Endothelial cell of umbilical vein (primary cell): Measurements from ENCODE around the gene SERPINB2. TPM values are rescaled to one million over a fixed set of nuclear protein-coding genes. Genes with fewer than 3 reads are reported as not detected.
A peak's percentile ranks its signal among the peaks of the same experiment; 100 is the strongest.

ENCODE experiments used
- Bru-seq: library from RNA; stranded (reverse); fragments of 400-500 nt; gene quantifications from one replicate; lab custom pipeline; 2021; lab: Mats Ljungman, UMichigan
- BruChase-seq, 2 experiments: library from RNA; stranded (reverse); fragments of 400-500 nt; gene quantifications; one replicate each; lab custom pipeline; 2021; lab: Mats Ljungman, UMichigan
- BruUV-seq: library from RNA; stranded (reverse); fragments of 400-500 nt; replicated peaks from 2 replicates; lab custom pipeline; 2021; lab: Mats Ljungman, UMichigan
- CTCF ChIA-PET: fragments of 300-600, 350-600 bp; sonication (Branson Sonifier 250); formaldehyde crosslinking; loops from one replicate; lab custom pipeline; 2021; ENCODE audit warnings: antibody characterized with exemption, inconsistent platforms; lab: Charles Lee
- POLR2A ChIA-PET: fragments of 300-600, 350-600 bp; sonication (Branson Sonifier 250); formaldehyde crosslinking; loops from one replicate; lab custom pipeline; 2021; ENCODE audit warnings: antibody characterized with exemption, inconsistent platforms; lab: Charles Lee
- DNase-seq: peaks from one replicate; pipeline ENCODE4 v3.0.0-alpha.2; 2011; ENCODE audit warnings: low read depth, low spot score
- FAIRE-seq: peaks from 2 replicates; lab custom pipeline; 2011; peaks lifted over from hg19 to GRCh38; lab: Jason Lieb, UNC
- H2AFZ ChIP-seq: 2 replicates; pipeline ENCODE4 v1.6.0; 2012; ENCODE audit warnings: low read depth, low read length, control low read depth, inconsistent platforms
- H3K27ac ChIP-seq: 2 replicates; pipeline ENCODE4 v1.5.1; 2011; ENCODE audit warnings: low read depth, mild to moderate bottlenecking, control low read depth, low read length, moderate library complexity; ENCODE audit not compliant: insufficient read depth
- H3K27me3 ChIP-seq, 2 experiments: 2 replicates each; pipeline versions ENCODE4 v1.6.0 to v1.6.1; 2011; ENCODE audit warnings: low read length in 2 of 2, mixed read lengths in 1 of 2; ENCODE audit not compliant: control insufficient read depth in 2 of 2, insufficient read depth in 2 of 2
- H3K36me3 ChIP-seq, 2 experiments: 2 replicates in 1 of 2; 3 replicates in 1 of 2; pipeline ENCODE4 v1.5.1; 2011; ENCODE audit warnings: low read length in 2 of 2, mild to moderate bottlenecking in 1 of 2, moderate library complexity in 1 of 2; ENCODE audit not compliant: control insufficient read depth in 2 of 2, insufficient read depth in 2 of 2; ENCODE audit errors: extremely low read depth in 1 of 2
- H3K4me1 ChIP-seq: 3 replicates; pipeline ENCODE4 v1.5.1; 2011; ENCODE audit warnings: mild to moderate bottlenecking, low read length; ENCODE audit not compliant: control insufficient read depth, insufficient read depth; ENCODE audit errors: extremely low read depth
- H3K4me2 ChIP-seq: 2 replicates; pipeline ENCODE4 v1.6.1; 2011; ENCODE audit warnings: low read length, control low read depth, mixed read lengths; ENCODE audit not compliant: insufficient read depth
- H3K4me3 ChIP-seq, 3 experiments: fragments of 200-600 bp in 1 of 3; sonication (generic), shearing (Covaris generic) in 1 of 3; replicated peaks in 1 of 3; 2 replicates each; pipeline ENCODE4 v1.5.1; 2011 to 2016; ENCODE audit warnings: control low read depth in 3 of 3, low read length in 3 of 3, mild to moderate bottlenecking in 2 of 3, inconsistent platforms in 1 of 3, low read depth in 1 of 3, moderate library complexity in 1 of 3; ENCODE audit not compliant: insufficient read depth in 1 of 3
- H3K79me2 ChIP-seq: 2 replicates; pipeline ENCODE4 v1.6.0; 2012; ENCODE audit warnings: low read length, inconsistent platforms; ENCODE audit not compliant: control insufficient read depth, insufficient read depth
- H3K9ac ChIP-seq: replicated peaks from 2 replicates; pipeline ENCODE3; 2011; ENCODE audit warnings: low read length, control low read depth; ENCODE audit not compliant: insufficient read depth; ENCODE audit errors: extremely low read depth
- H3K9me1 ChIP-seq: replicated peaks from 3 replicates; pipeline ENCODE4 v1.6.0; 2011; ENCODE audit warnings: mild to moderate bottlenecking, low read length; ENCODE audit not compliant: control insufficient read depth, insufficient read depth; ENCODE audit errors: extremely low read depth
- H3K9me3 ChIP-seq: replicated peaks from 2 replicates; pipeline ENCODE4 v1.5.1; 2012; ENCODE audit warnings: low read length, inconsistent platforms; ENCODE audit not compliant: control insufficient read depth, insufficient read depth
- H4K20me1 ChIP-seq: replicated peaks from 2 replicates; pipeline ENCODE3; 2011; ENCODE audit warnings: mild to moderate bottlenecking, low read length; ENCODE audit not compliant: control insufficient read depth, insufficient read depth; ENCODE audit errors: extremely low read depth
- EZH2 ChIP-seq: IDR thresholded peaks from 2 replicates; pipeline ENCODE4 v1.6.1; 2012; ENCODE audit warnings: borderline replicate concordance, low read depth, mild to moderate bottlenecking, moderate library complexity, low read length, inconsistent platforms; ENCODE audit not compliant: severe bottlenecking
- FOS ChIP-seq: IDR thresholded peaks from 2 replicates; pipeline ENCODE4 v1.6.1; 2011; ENCODE audit warnings: mild to moderate bottlenecking, low read length, moderate library complexity, borderline replicate concordance; ENCODE audit not compliant: insufficient read depth
- GATA2 ChIP-seq: IDR thresholded peaks from 2 replicates; pipeline ENCODE4 v1.7.0; 2011; ENCODE audit warnings: low read depth, mild to moderate bottlenecking, moderate library complexity, mixed read lengths, low read length; ENCODE audit not compliant: insufficient read length, insufficient read depth
- JUN ChIP-seq: IDR thresholded peaks from 2 replicates; pipeline ENCODE4 v1.6.1; 2011; ENCODE audit warnings: borderline replicate concordance, low read depth; ENCODE audit not compliant: insufficient read length, insufficient read depth
- MYC ChIP-seq: IDR thresholded peaks from one replicate; pipeline ENCODE4 v1.6.1; 2011; ENCODE audit warnings: mild to moderate bottlenecking, low read depth, low read length
- POLR2A ChIP-seq: IDR thresholded peaks from 2 replicates; pipeline ENCODE4 v1.6.1; 2012; ENCODE audit warnings: low read depth, mild to moderate bottlenecking, control low read depth, low read length
- dilution Hi-C: fragments of 300-500 bp; cut with MboI; formaldehyde crosslinking; loops from one replicate; pipeline ENCODE4 v1.15.0; 2019; ENCODE audit warnings: low sequenced_read_pairs; ENCODE audit not compliant: extremely low pct_ligation_motif_present
- intact Hi-C: fragments of 100-400 bp; cut with micrococcal nuclease; formaldehyde crosslinking; loops from one replicate; pipeline ENCODE4 v1.10.0; 2022
- long read RNA-seq: library from polyadenylated mRNA; stranded (forward); transcript quantifications from one replicate; pipeline ENCODE4 v2.0.0, GENCODE V29; 2021
- polyA minus RNA-seq, 3 experiments: library from RNA; depleted of rRNA, polyadenylated mRNA; stranded (reverse); fragments of >200 nt; gene quantifications; 1 replicate in 1 of 3; 2 replicates in 2 of 3; pipeline ENCODE4 v1.2.3, GENCODE V29; 2011
- polyA plus RNA-seq, 4 experiments: library from polyadenylated mRNA; depleted of rRNA in 3 of 4; stranded (reverse) in 3 of 4; unstranded in 1 of 4; fragments of >200 nt; gene quantifications; 2 replicates each; pipeline versions ENCODE4 v1.2.1 to v1.2.3, GENCODE V29; 2011 to 2012; ENCODE audit warnings: missing spikeins in 1 of 4
- total RNA-seq: library from RNA; stranded (reverse); gene quantifications from 2 replicates; pipeline ENCODE4 v1.2.3, GENCODE V29; 2021
- TF ChIP-seq, protein P1 (sequence below), 2 donors: IDR thresholded peaks; 1 replicate in 1 of 2; 2 replicates in 1 of 2; pipeline ENCODE4 v1.5.1; 2011; ENCODE audit warnings: low read length in 2 of 2, mild to moderate bottlenecking in 2 of 2, moderate library complexity in 2 of 2, control low read depth in 1 of 2, inconsistent platforms in 1 of 2, low read depth in 1 of 2; ENCODE audit not compliant: insufficient read depth in 1 of 2; ENCODE audit errors: extremely low read depth in 1 of 2

Gene SERPINB2
- total RNA-seq, result 0.24 and 0.39 TPM in 2 replicates
- 2.0 and 2.5 TPM in 2 replicates for polyA plus RNA-seq
- 5.7 and 10.5 TPM in 2 replicates for polyA plus RNA-seq (2011; cell fraction: cytosol; rRNA removed)
- polyA plus RNA-seq (2011; cell fraction: nucleus; rRNA removed), result 15.3 and 26.8 TPM in 2 replicates
- 0.34 and 10.5 TPM in 2 replicates for polyA plus RNA-seq (2012)
- polyA minus RNA-seq, result 0.83 and 2.8 TPM in 2 replicates
- polyA minus RNA-seq (2011; cell fraction: cytosol; rRNA and poly(A)+ RNA removed), result not detected
- 7.7 and 14.2 TPM in 2 replicates for polyA minus RNA-seq (2011; cell fraction: nucleus; rRNA and poly(A)+ RNA removed)
- Bru-seq, nascent RNA, result percentile 25 among the genes with signal in this experiment
- BruChase-seq, experiment 1, labeled RNA remaining after a 6-hour chase, result percentile 23 among the genes with signal in this experiment
- BruChase-seq, experiment 2, labeled RNA remaining after a 2-hour chase, result percentile 17 among the genes with signal in this experiment
- long read RNA-seq, result 0 reads

- no TSS peak for BruUV-seq
- DNase-seq, result peak; percentile 29
Observed at GRCh38 chr18:63887424-63887823, at the start of gene SERPINB2. TSS of gene SERPINB2 (plus strand) at chr18:63887705. CDS start at chr18:63891445, 3,740 bp downstream.

More at GRCh38 chr18:63887424-63887823, at the start of gene SERPINB2:
- no peaks in the 10 kb centered on the region for H4K20me1 ChIP-seq
- no peaks in the 10 kb centered on the region for H3K36me3 ChIP-seq
- peaks cover 4% of the 10 kb centered on the region for H3K79me2 ChIP-seq
- TF ChIP-seq POLR2A, result no peak
- no peak for TF ChIP-seq EZH2
- no peak for TF ChIP-seq MYC
- TF ChIP-seq, protein P1, sequence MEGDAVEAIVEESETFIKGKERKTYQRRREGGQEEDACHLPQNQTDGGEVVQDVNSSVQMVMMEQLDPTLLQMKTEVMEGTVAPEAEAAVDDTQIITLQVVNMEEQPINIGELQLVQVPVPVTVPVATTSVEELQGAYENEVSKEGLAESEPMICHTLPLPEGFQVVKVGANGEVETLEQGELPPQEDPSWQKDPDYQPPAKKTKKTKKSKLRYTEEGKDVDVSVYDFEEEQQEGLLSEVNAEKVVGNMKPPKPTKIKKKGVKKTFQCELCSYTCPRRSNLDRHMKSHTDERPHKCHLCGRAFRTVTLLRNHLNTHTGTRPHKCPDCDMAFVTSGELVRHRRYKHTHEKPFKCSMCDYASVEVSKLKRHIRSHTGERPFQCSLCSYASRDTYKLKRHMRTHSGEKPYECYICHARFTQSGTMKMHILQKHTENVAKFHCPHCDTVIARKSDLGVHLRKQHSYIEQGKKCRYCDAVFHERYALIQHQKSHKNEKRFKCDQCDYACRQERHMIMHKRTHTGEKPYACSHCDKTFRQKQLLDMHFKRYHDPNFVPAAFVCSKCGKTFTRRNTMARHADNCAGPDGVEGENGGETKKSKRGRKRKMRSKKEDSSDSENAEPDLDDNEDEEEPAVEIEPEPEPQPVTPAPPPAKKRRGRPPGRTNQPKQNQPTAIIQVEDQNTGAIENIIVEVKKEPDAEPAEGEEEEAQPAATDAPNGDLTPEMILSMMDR (IDR thresholded peaks at IDR 0.05; ENCODE audit: extremely low read depth in 1 of 2, insufficient read depth in 1 of 2, low read depth in 1 of 2, low read length in 2 of 2), result no peak
- TF ChIP-seq FOS, result no peak
- TF ChIP-seq GATA2, result no peak
- no peak for TF ChIP-seq JUN
- H3K4me1 ChIP-seq, result peaks cover 13% of the 10 kb centered on the region
- no peak within 1 kb of the TSS for H3K27ac ChIP-seq
- H3K4me3 ChIP-seq, result peak within 1 kb of the TSS in 2 of 3 experiments; percentile 20 to 41
- no peaks in the 10 kb centered on the region for H3K27me3 ChIP-seq
- intact Hi-C loops (no loop called here), dilution Hi-C loops (no loop called here)
- no peak within 1 kb of the TSS for H3K9ac ChIP-seq
- ChIA-PET POLR2A (no interaction called here), CTCF (interaction anchor here (1.1 kb wide), 1 partner anchor 76 kb away, joined by 3 read pairs; no protein-coding TSS in a partner anchor)
- no peaks in the 10 kb centered on the region for H3K9me1 ChIP-seq
- no peaks in the 10 kb centered on the region for H3K9me3 ChIP-seq
- no peak for FAIRE-seq
- H2AFZ ChIP-seq, result peak within 1 kb of the TSS; percentile 20
- H3K4me2 ChIP-seq, result peak within 1 kb of the TSS; percentile 42
